Cardiac muscle cell (in vitro differentiated cells and primary cell): ENCODE data around the gene HIVEP3. TPM values are rescaled to one million over a fixed set of nuclear protein-coding genes. Genes with fewer than 3 reads are reported as not detected.

Experiments
- DNase-seq, 2 donors: peaks; one replicate each; pipeline versions ENCODE4 v3.0.0 to v3.0.0-alpha.2; 2010 to 2017; ENCODE audit warnings: low read depth in 1 of 2, low spot score in 1 of 2
- H3K27ac ChIP-seq: fragments of 200-600 bp; sonication (generic); 2 replicates; pipeline ENCODE4 v1.5.1; 2016
- H3K27me3 ChIP-seq: fragments of 200-600 bp; sonication (generic); 2 replicates; pipeline ENCODE4 v1.6.0; 2016; ENCODE audit warnings: control low read depth
- H3K36me3 ChIP-seq: fragments of 200-600 bp; sonication (generic); 2 replicates; pipeline ENCODE4 v1.5.1; 2016; ENCODE audit warnings: control low read depth
- H3K4me1 ChIP-seq: fragments of 200-600 bp; sonication (generic); 2 replicates; pipeline ENCODE4 v1.8.1; 2017; ENCODE audit warnings: low read depth, mild to moderate bottlenecking, mixed run types
- H3K4me3 ChIP-seq: fragments of 200-600 bp; sonication (generic); 2 replicates; pipeline ENCODE4 v1.5.1; 2016; ENCODE audit warnings: mild to moderate bottlenecking
- H3K9me3 ChIP-seq: fragments of 200-600 bp; sonication (generic); 2 replicates; pipeline ENCODE4 v1.5.1; 2017; ENCODE audit warnings: low read depth, mild to moderate bottlenecking, control low read depth
- polyA plus RNA-seq: library from polyadenylated mRNA; unstranded; fragments of >200 nt; fragmentation: Nextera tagmentation; extraction: Ambion mirVana; gene quantifications from 2 replicates; pipeline ENCODE4 v1.2.1, GENCODE V29; 2016
- total RNA-seq: library from RNA; depleted of rRNA; stranded (reverse); fragments of >200 nt; gene quantifications from 2 replicates; pipeline ENCODE4 v1.2.3, GENCODE V29; 2016
- TF ChIP-seq, protein P1 (sequence below): IDR thresholded peaks from 2 replicates; pipeline ENCODE4 v1.5.1; 2012; ENCODE audit warnings: low read depth, mild to moderate bottlenecking, low read length

Gene HIVEP3
- total and polyA plus RNA-seq, 2 experiments from 2014 or later = 0.42 to 0.62 TPM

DNA sequence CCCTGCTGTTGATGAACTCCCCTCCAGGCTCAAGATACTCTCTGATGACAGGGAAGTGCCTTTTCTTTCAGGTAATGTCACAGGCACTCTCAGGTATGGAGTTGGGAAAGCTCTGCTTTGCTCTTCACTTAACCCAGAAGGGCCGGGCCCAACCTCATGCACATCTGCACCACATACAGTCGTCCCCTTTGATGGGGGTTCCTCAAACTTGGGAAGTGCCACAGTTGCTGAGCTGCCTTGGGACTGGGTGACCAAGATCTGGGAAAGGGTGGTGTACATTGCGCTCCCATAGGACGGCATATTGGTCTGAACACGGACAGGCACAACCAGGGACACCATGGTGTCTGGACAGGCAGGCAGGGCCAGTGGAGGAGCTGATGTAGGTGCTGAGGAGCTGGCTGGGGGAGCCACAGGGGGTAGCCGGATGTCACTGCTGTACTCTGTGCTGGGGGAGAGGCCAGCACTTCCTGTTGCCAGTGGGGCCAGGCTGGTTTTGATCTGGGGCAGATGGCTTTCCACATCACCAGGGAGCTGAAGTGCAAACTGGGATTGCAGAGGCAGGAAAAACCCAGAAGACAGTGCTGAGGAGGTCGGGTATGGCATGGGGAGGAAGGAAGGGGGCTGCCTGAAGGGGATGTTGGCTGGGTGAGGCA lies 338.1 kb downstream of the HIVEP3 start:
- H3K36me3 ChIP-seq = no peaks in the 10 kb centered on the region
- no peak overlapping the region for H3K27ac ChIP-seq
- no peaks in the 10 kb centered on the region for H3K4me1 ChIP-seq
- TF ChIP-seq, protein P1, sequence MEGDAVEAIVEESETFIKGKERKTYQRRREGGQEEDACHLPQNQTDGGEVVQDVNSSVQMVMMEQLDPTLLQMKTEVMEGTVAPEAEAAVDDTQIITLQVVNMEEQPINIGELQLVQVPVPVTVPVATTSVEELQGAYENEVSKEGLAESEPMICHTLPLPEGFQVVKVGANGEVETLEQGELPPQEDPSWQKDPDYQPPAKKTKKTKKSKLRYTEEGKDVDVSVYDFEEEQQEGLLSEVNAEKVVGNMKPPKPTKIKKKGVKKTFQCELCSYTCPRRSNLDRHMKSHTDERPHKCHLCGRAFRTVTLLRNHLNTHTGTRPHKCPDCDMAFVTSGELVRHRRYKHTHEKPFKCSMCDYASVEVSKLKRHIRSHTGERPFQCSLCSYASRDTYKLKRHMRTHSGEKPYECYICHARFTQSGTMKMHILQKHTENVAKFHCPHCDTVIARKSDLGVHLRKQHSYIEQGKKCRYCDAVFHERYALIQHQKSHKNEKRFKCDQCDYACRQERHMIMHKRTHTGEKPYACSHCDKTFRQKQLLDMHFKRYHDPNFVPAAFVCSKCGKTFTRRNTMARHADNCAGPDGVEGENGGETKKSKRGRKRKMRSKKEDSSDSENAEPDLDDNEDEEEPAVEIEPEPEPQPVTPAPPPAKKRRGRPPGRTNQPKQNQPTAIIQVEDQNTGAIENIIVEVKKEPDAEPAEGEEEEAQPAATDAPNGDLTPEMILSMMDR = no peak
- DNase-seq = no peak
- H3K9me3 ChIP-seq = no peaks in the 10 kb centered on the region
- no peaks in the 10 kb centered on the region for H3K27me3 ChIP-seq
- H3K4me3 ChIP-seq = no peak overlapping the region

DNA sequence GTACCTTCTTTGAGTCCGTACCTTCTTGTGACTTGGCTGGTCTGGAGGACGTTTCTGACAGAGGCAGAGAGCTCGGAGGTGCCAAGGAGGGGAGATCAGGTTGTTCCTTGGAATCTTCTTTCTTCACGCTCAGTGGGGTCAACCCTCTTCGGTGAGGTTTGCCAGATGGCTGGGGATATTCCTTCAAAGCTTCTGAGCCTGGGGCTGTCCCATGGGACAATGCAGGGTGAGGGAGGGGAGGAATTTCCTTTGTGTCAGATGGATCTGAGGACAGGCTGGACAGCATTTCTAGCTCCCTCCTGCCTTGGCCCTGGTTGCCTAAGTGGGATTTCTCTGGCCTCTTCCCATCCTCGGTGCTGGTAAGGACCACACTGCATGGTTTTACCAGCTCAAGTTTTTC lies 338.7 kb downstream of the HIVEP3 start:
- H3K4me3 ChIP-seq = no peak overlapping the region
- no peaks in the 10 kb centered on the region for H3K36me3 ChIP-seq
- TF ChIP-seq, protein P1 = no peak
- H3K4me1 ChIP-seq = no peaks in the 10 kb centered on the region
- no peak overlapping the region for H3K27ac ChIP-seq
- no peaks in the 10 kb centered on the region for H3K9me3 ChIP-seq
- no peak for DNase-seq
- H3K27me3 ChIP-seq = no peaks in the 10 kb centered on the region

DNA sequence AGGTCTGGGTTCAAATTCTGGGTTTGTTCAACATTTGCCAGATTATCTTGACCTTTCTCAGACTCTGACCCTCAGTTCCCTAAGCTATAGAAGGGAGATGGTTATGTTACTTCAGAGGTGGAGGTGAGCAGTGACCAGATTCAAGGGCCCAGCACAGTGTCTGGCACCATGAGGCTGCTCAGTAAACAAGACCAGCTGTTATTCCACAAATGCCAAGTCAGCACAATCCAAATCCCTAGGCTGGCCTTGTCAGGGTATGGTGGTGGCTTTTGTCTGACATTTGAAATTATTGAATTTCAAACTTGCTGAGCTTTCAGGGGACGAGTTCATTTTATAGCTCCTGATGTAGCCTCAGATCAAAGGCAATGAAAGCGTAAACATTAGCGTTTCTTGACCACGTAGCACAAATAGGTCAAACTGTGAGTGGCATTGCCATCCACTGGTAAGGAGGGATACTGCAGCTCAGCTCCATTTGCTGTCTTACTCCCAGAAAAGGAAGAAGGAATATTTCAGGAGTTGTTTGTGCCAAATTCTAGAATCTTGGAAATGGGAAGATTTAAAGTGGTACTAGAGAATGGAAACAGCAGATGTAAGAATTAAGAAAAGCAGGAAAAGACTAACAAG lies 339.9 kb downstream of the HIVEP3 start:
- TF ChIP-seq, protein P1 = peak; percentile 48
- DNase-seq = peak; percentile 25 to 32
- H3K9me3 ChIP-seq = no peaks in the 10 kb centered on the region
- no peak overlapping the region for H3K4me3 ChIP-seq
- no peaks in the 10 kb centered on the region for H3K4me1 ChIP-seq
- no peak overlapping the region for H3K27ac ChIP-seq
- no peaks in the 10 kb centered on the region for H3K27me3 ChIP-seq
- H3K36me3 ChIP-seq = no peaks in the 10 kb centered on the region

DNA sequence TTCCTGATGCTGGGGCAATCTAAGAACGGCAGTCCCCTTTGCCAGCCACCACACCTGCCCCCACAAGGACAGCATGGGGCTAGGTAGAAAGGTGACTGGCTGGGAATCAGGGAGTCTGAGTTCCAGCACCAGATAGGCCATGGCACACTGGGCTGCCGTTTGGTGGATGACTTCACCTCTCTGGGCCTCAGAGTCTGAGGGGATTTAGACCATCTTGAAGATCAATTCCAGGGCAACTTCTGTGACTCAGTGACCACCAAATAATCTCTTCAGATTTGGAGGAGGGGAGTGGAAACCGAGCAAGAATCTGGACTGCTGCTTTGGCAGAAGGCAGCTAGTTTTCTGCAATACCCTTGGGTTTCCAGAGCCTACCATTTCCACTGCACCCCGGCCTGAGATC lies 342.1 kb downstream of the HIVEP3 start:
- TF ChIP-seq, protein P1 = no peak
- H3K27me3 ChIP-seq = peaks cover 18% of the 10 kb centered on the region
- no peaks in the 10 kb centered on the region for H3K36me3 ChIP-seq
- no peaks in the 10 kb centered on the region for H3K4me1 ChIP-seq
- peak in 1 of 2 donors; percentile 53 for DNase-seq
- no peaks in the 10 kb centered on the region for H3K9me3 ChIP-seq
- no peak overlapping the region for H3K4me3 ChIP-seq
- no peak overlapping the region for H3K27ac ChIP-seq

DNA sequence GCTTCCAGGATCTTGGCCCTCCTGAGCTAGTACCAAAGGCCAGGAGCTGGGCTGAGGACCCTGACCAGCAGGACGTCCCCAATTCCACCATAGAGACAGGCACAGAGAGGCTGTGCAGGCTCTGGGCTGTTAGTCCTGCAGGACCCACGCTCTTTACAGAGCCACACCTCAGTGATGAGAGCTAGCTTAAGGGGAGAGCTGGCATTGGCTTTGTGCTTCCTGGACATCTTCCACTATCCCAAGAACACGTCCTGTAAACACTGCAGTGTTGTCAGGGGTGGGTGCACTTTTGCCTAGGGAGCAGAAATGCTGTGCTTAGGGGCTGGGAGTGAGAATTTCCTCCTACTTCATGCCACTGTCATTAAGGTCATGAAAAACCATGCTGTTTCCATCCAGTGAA lies 342.5 kb downstream of the HIVEP3 start:
- TF ChIP-seq, protein P1 = no peak
- DNase-seq = no peak
- H3K27ac ChIP-seq = no peak overlapping the region

More for the DNA sequence above, 342.5 kb downstream of the HIVEP3 start:
- Histone ChIP-seq H3K4me3 (no peak overlapping the region), H3K4me1 (no peaks in the 10 kb centered on the region), H3K27me3 (peaks cover 23% of the 10 kb centered on the region), H3K36me3 (no peaks in the 10 kb centered on the region), H3K9me3 (no peaks in the 10 kb centered on the region)
